CD4-positive, CD25-positive, alpha-beta regulatory T cell (primary cell): Measurements from ENCODE around the gene PTCH1. TPM values are rescaled to one million over a fixed set of nuclear protein-coding genes. Genes with fewer than 3 reads are reported as not detected.
A peak's percentile ranks its signal among the peaks of the same experiment; 100 is the strongest.

Experiments used
- ATAC-seq, 2 donors: fragments of 150-1000 bp; cut with Tn5 transposase; one replicate each; pipeline ENCODE4 v1.10.0; 2021; ENCODE audit warnings: low read depth in 2 of 2, moderate number of reproducible peaks in 2 of 2, moderate library complexity in 1 of 2
- DNase-seq, 3 donors: peaks; one replicate each; pipeline versions ENCODE4 v3.0.0 to v3.0.0-alpha.2; 2012 to 2022; ENCODE audit warnings: mixed read lengths in 1 of 3
- H3K27ac ChIP-seq: one replicate; pipeline ENCODE4 v1.7.0; 2013; ENCODE audit warnings: mild to moderate bottlenecking, low read length; ENCODE audit not compliant: insufficient read depth, poor library complexity, severe bottlenecking
- H3K27me3 ChIP-seq: one replicate; pipeline ENCODE4 v1.7.0; 2013; ENCODE audit warnings: low read length; ENCODE audit not compliant: control insufficient read depth, insufficient read depth
- H3K36me3 ChIP-seq: one replicate; pipeline ENCODE4 v1.7.0; 2013; ENCODE audit warnings: mild to moderate bottlenecking, low read length, moderate library complexity; ENCODE audit not compliant: control insufficient read depth, insufficient read depth
- H3K4me1 ChIP-seq: 2 replicates; pipeline ENCODE4 v1.7.0; 2013; ENCODE audit warnings: mild to moderate bottlenecking, low read length; ENCODE audit not compliant: insufficient read depth, control insufficient read depth, poor library complexity, severe bottlenecking
- H3K4me3 ChIP-seq: one replicate; pipeline ENCODE4 v1.7.0; 2013; ENCODE audit warnings: low read depth, mild to moderate bottlenecking, low read length, moderate library complexity
- H3K9me3 ChIP-seq, 2 experiments: 1 replicate in 1 of 2; 2 replicates in 1 of 2; pipeline ENCODE4 v1.7.0; 2013; ENCODE audit warnings: low read length in 2 of 2, mild to moderate bottlenecking in 1 of 2, moderate library complexity in 1 of 2; ENCODE audit not compliant: control insufficient read depth in 2 of 2
- H3K27ac Mint-ChIP-seq, 3 donors: one replicate each; pipeline ENCODE4 v1.8.0; 2020 to 2022; ENCODE audit warnings: mild to moderate bottlenecking in 3 of 3, mixed read lengths in 3 of 3, moderate library complexity in 2 of 3
- H3K27me3 Mint-ChIP-seq: one replicate; pipeline ENCODE4 v1.8.0; 2022; ENCODE audit warnings: mild to moderate bottlenecking, mixed read lengths
- H3K36me3 Mint-ChIP-seq: one replicate; pipeline ENCODE4 v1.8.0; 2020; ENCODE audit warnings: mixed read lengths
- H3K4me1 Mint-ChIP-seq, 4 donors: one replicate each; pipeline ENCODE4 v1.8.0; 2020 to 2022; ENCODE audit warnings: mixed read lengths in 4 of 4, mild to moderate bottlenecking in 1 of 4
- H3K4me3 Mint-ChIP-seq, 4 donors: one replicate each; pipeline ENCODE4 v1.8.0; 2020 to 2022; ENCODE audit warnings: mild to moderate bottlenecking in 4 of 4, mixed read lengths in 4 of 4, moderate library complexity in 3 of 4
- H3K9me3 Mint-ChIP-seq, 7 donors: one replicate each; pipeline ENCODE4 v1.8.0; 2020 to 2022; ENCODE audit warnings: mixed read lengths in 7 of 7, mild to moderate bottlenecking in 3 of 7, moderate library complexity in 2 of 7
- polyA plus RNA-seq, 4 donors: library from polyadenylated mRNA; unstranded; fragments of 300-500 nt; fragmentation: Illumina TruSeq; gene quantifications; one replicate each; pipeline ENCODE4 v1.2.3, GENCODE V29; 2021
- total RNA-seq: library from RNA; stranded (reverse); gene quantifications from one replicate; pipeline ENCODE4 v1.2.3, GENCODE V29; 2022

PTCH1 gene
- total and polyA plus RNA-seq, 5 donors from 2014 or later, result 3.5 to 11.8 (median 8.1) TPM

GRCh38 chr9:95477441-95477840, 39.3 kb downstream of the PTCH1 start:
- H3K27me3 Mint-ChIP-seq, result peaks cover 4% of the 10 kb centered on the region
- H3K36me3 Mint-ChIP-seq, result peaks cover 33% of the 10 kb centered on the region
- Histone ChIP-seq H3K27me3 (no peaks in the 10 kb centered on the region), H3K9me3 (no peaks in the 10 kb centered on the region), H3K4me3 (no peak overlapping the region), H3K36me3 (peaks cover 5% of the 10 kb centered on the region), H3K4me1 (no peaks in the 10 kb centered on the region), H3K27ac (no peak overlapping the region)
- DNase-seq (no peak), ATAC-seq (no peak)
- H3K9me3 Mint-ChIP-seq, result no peaks in the 10 kb centered on the region
- H3K27ac Mint-ChIP-seq, result peak overlapping the region in 1 of 3 donors; percentile 35
- peaks cover 0 to 3% (median under 1%) of the 10 kb centered on the region in 4 donors for H3K4me1 Mint-ChIP-seq
- H3K4me3 Mint-ChIP-seq, result no peak overlapping the region

- no peak for ATAC-seq
- peaks cover 15% of the 10 kb centered on the region for H3K36me3 Mint-ChIP-seq
- H3K4me3 Mint-ChIP-seq, result no peak overlapping the region
- H3K4me3 ChIP-seq, result no peak overlapping the region
- H3K27me3 ChIP-seq, result no peaks in the 10 kb centered on the region
- peaks cover 9% of the 10 kb centered on the region for H3K27me3 Mint-ChIP-seq
- H3K4me1 Mint-ChIP-seq, result peaks cover 0 to 12% (median 4%) of the 10 kb centered on the region in 4 donors
- H3K27ac Mint-ChIP-seq, result peak overlapping the region in 1 of 3 donors; percentile 69
- no peaks in the 10 kb centered on the region for H3K36me3 ChIP-seq
- peaks cover 0 to 1% (median 0%) of the 10 kb centered on the region in 7 donors for H3K9me3 Mint-ChIP-seq
- no peaks in the 10 kb centered on the region for H3K9me3 ChIP-seq
- no peak for DNase-seq
- peaks cover under 1% of the 10 kb centered on the region for H3K4me1 ChIP-seq
- no peak overlapping the region for H3K27ac ChIP-seq
Observed at GRCh38 chr9:95468791-95469190, 48.0 kb downstream of the PTCH1 start.

- Histone ChIP-seq H3K9me3 (no peaks in the 10 kb centered on the region), H3K27me3 (peaks cover 3% of the 10 kb centered on the region), H3K27ac (no peak overlapping the region), H3K36me3 (peaks cover 4% of the 10 kb centered on the region), H3K4me1 (peaks cover 23% of the 10 kb centered on the region), H3K4me3 (no peak overlapping the region)
- Mint-ChIP-seq H3K9me3 (peaks cover 0 to 1% (median 0%) of the 10 kb centered on the region in 7 donors), H3K4me3 (no peak overlapping the region), H3K27ac (no peak overlapping the region), H3K27me3 (peaks cover 22% of the 10 kb centered on the region), H3K36me3 (peaks cover 10% of the 10 kb centered on the region), H3K4me1 (peaks cover 0 to 33% (median 27%) of the 10 kb centered on the region in 4 donors)
- DNase-seq (no peak), ATAC-seq (no peak)
Observed at GRCh38 chr9:95465115-95465514, 51.7 kb downstream of the PTCH1 start.

- ATAC-seq (no peak), DNase-seq (no peak)
- Mint-ChIP-seq H3K9me3 (peaks cover 0 to 1% (median 0%) of the 10 kb centered on the region in 7 donors), H3K4me1 (peaks cover 0 to 33% (median 27%) of the 10 kb centered on the region in 4 donors), H3K27me3 (peaks cover 22% of the 10 kb centered on the region), H3K4me3 (peak overlapping the region; percentile 68 to 87 (median 84)), H3K27ac (peak overlapping the region; percentile 33 to 88 (median 83)), H3K36me3 (peaks cover 10% of the 10 kb centered on the region)
- Histone ChIP-seq H3K27ac (no peak overlapping the region), H3K36me3 (peaks cover 10% of the 10 kb centered on the region), H3K4me3 (peak overlapping the region; percentile 55), H3K4me1 (peaks cover 23% of the 10 kb centered on the region), H3K27me3 (peaks cover 3% of the 10 kb centered on the region), H3K9me3 (no peaks in the 10 kb centered on the region)
Observed at GRCh38 chr9:95463148-95464060, 53.4 kb downstream of the PTCH1 start.

GRCh38 chr9:95462249-95463147, 54.3 kb downstream of the PTCH1 start:
- H3K9me3 Mint-ChIP-seq, result peaks cover 0 to 1% (median 0%) of the 10 kb centered on the region in 7 donors
- Histone ChIP-seq H3K36me3 (peaks cover 19% of the 10 kb centered on the region), H3K27me3 (peaks cover 3% of the 10 kb centered on the region), H3K4me1 (peaks cover 23% of the 10 kb centered on the region), H3K4me3 (peak overlapping the region; percentile 55), H3K9me3 (no peaks in the 10 kb centered on the region), H3K27ac (peak overlapping the region; percentile 6)
- peaks cover 22% of the 10 kb centered on the region for H3K27me3 Mint-ChIP-seq
- H3K27ac Mint-ChIP-seq, result peak overlapping the region; percentile 41 to 88 (median 83)
- peak; percentile 93 to 99 for ATAC-seq
- peak overlapping the region; percentile 61 to 87 (median 76) for H3K4me3 Mint-ChIP-seq
- peaks cover 11% of the 10 kb centered on the region for H3K36me3 Mint-ChIP-seq
- DNase-seq, result peak; percentile 57 to 92 (median 88)
- H3K4me1 Mint-ChIP-seq, result peaks cover 0 to 33% (median 27%) of the 10 kb centered on the region in 4 donors

- ATAC-seq (no peak), DNase-seq (no peak)
- Histone ChIP-seq H3K27ac (no peak overlapping the region), H3K4me1 (peaks cover 23% of the 10 kb centered on the region), H3K9me3 (no peaks in the 10 kb centered on the region), H3K36me3 (peaks cover 20% of the 10 kb centered on the region), H3K27me3 (peaks cover 3% of the 10 kb centered on the region), H3K4me3 (peak overlapping the region; percentile 55)
- Mint-ChIP-seq H3K36me3 (peaks cover 12% of the 10 kb centered on the region), H3K9me3 (no peaks in the 10 kb centered on the region), H3K4me1 (peaks cover 0 to 33% (median 26%) of the 10 kb centered on the region in 4 donors), H3K4me3 (peak overlapping the region; percentile 61 to 87 (median 76)), H3K27ac (peak overlapping the region; percentile 43 to 88 (median 78)), H3K27me3 (peaks cover 26% of the 10 kb centered on the region)
Observed at GRCh38 chr9:95461448-95462248, 55.1 kb downstream of the PTCH1 start.
